ENCODE measurements around the gene TNFSF11. TPM values are rescaled to one million over a fixed set of nuclear protein-coding genes. Genes with fewer than 3 reads are reported as not detected.

TNFSF11 gene
- total and polyA plus RNA-seq, 4 donors, result 0.06 to 0.97 TPM; not detected in 2

Other genes with a start within 250 kb of the TNFSF11 start
- gene FAM216B, start 207.4 kb downstream of the TNFSF11 start, total RNA-seq, result 10 to 100 TPM; 36.3 to 70.4 TPM
- gene FAM216B, start 207.4 kb downstream of the TNFSF11 start, polyA plus RNA-seq, result 1 to 10 TPM; 4.9 to 8.8 TPM